ENCODE data around the gene TMEM208.

- TF ChIP-seq TEAD4 (IDR thresholded peaks at IDR 0.05; ENCODE audit: low read depth, low read length) (no peak), YY1 (IDR thresholded peaks at IDR 0.05; ENCODE audit: low read depth, low read length) (no peak), POLR2A (IDR thresholded peaks at IDR 0.05; ENCODE audit: control extremely low read depth in 1 of 2, low read depth in 2 of 2, low read length in 2 of 2) (no peak; a peak in 1 of 3 replicates), POLR2AphosphoS5 (IDR thresholded peaks at IDR 0.05; ENCODE audit: low read depth, low read length) (no peak)
- TF ChIP-seq, protein P1, sequence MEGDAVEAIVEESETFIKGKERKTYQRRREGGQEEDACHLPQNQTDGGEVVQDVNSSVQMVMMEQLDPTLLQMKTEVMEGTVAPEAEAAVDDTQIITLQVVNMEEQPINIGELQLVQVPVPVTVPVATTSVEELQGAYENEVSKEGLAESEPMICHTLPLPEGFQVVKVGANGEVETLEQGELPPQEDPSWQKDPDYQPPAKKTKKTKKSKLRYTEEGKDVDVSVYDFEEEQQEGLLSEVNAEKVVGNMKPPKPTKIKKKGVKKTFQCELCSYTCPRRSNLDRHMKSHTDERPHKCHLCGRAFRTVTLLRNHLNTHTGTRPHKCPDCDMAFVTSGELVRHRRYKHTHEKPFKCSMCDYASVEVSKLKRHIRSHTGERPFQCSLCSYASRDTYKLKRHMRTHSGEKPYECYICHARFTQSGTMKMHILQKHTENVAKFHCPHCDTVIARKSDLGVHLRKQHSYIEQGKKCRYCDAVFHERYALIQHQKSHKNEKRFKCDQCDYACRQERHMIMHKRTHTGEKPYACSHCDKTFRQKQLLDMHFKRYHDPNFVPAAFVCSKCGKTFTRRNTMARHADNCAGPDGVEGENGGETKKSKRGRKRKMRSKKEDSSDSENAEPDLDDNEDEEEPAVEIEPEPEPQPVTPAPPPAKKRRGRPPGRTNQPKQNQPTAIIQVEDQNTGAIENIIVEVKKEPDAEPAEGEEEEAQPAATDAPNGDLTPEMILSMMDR (IDR thresholded peaks at IDR 0.05; ENCODE audit: control extremely low read depth in 1 of 3, insufficient read depth in 1 of 3, low read depth in 1 of 3, low read length in 3 of 3), result no peak
Observed at GRCh38 chr16:67227567-67227921, 614 bp downstream of the TMEM208 start.
